CD14-positive monocyte (primary cell): ENCODE data around the gene SLC25A48. TPM values are rescaled to one million over a fixed set of nuclear protein-coding genes. Genes with fewer than 3 reads are reported as not detected.

Source experiments
- DNase-seq, 3 donors: peaks; one replicate each; pipeline ENCODE4 v3.0.0-alpha.2; 2011 to 2022
- H2AFZ ChIP-seq: 2 replicates; pipeline ENCODE4 v1.6.0; 2012; ENCODE audit warnings: mild to moderate bottlenecking, low read depth, low read length, inconsistent platforms; ENCODE audit not compliant: insufficient read depth, poor library complexity, severe bottlenecking
- H3K27ac ChIP-seq, 2 donors: 1 replicate in 1 of 2; 2 replicates in 1 of 2; pipeline ENCODE4 v1.5.1; 2012 to 2013; ENCODE audit warnings: low read length in 2 of 2, control low read depth in 1 of 2, inconsistent platforms in 1 of 2, low read depth in 1 of 2, mild to moderate bottlenecking in 1 of 2
- H3K27me3 ChIP-seq, 2 donors: one replicate each; pipeline versions ENCODE4 v1.6.0 to v1.6.1; 2011 to 2013; ENCODE audit warnings: low read length in 2 of 2; ENCODE audit not compliant: control insufficient read depth in 2 of 2, insufficient read depth in 2 of 2
- H3K36me3 ChIP-seq, 2 donors: replicated peaks in 1 of 2; 1 replicate in 1 of 2; 2 replicates in 1 of 2; pipeline versions ENCODE4 v1.5.1 to v1.6.1; 2012 to 2013; ENCODE audit warnings: low read length in 2 of 2, control low read depth in 1 of 2, inconsistent platforms in 1 of 2, mild to moderate bottlenecking in 1 of 2; ENCODE audit not compliant: insufficient read depth in 2 of 2, control insufficient read depth in 1 of 2
- H3K4me1 ChIP-seq, 2 donors: 1 replicate in 1 of 2; 2 replicates in 1 of 2; pipeline versions ENCODE4 v1.5.1 to v1.6.1; 2012 to 2013; ENCODE audit warnings: low read length in 2 of 2, control low read depth in 1 of 2, inconsistent platforms in 1 of 2, mild to moderate bottlenecking in 1 of 2, moderate library complexity in 1 of 2; ENCODE audit not compliant: insufficient read depth in 2 of 2, control insufficient read depth in 1 of 2
- H3K4me2 ChIP-seq: replicated peaks from 2 replicates; pipeline ENCODE3; 2012; ENCODE audit warnings: low read length, moderate library complexity, mild to moderate bottlenecking; ENCODE audit not compliant: poor library complexity, severe bottlenecking; ENCODE audit errors: extremely low read depth
- H3K4me3 ChIP-seq, 3 experiments: fragments of 200-600 bp in 1 of 3; sonication (generic) in 1 of 3; replicated peaks in 1 of 3; 1 replicate in 2 of 3; 2 replicates in 1 of 3; pipeline ENCODE4 v1.5.1; 2011 to 2013; ENCODE audit warnings: low read length in 3 of 3, mild to moderate bottlenecking in 3 of 3, control low read depth in 2 of 3, low read depth in 2 of 3, inconsistent platforms in 1 of 3, moderate library complexity in 1 of 3
- H3K79me2 ChIP-seq: 2 replicates; pipeline ENCODE4 v1.6.0; 2012; ENCODE audit warnings: mild to moderate bottlenecking, control low read depth, inconsistent platforms, low read length, moderate library complexity; ENCODE audit not compliant: insufficient read depth
- H3K9ac ChIP-seq: 2 replicates; pipeline ENCODE4 v1.6.0; 2017; ENCODE audit warnings: low read length, mild to moderate bottlenecking; ENCODE audit not compliant: insufficient read depth, poor library complexity, severe bottlenecking
- H3K9me3 ChIP-seq, 2 donors: replicated peaks in 1 of 2; 1 replicate in 1 of 2; 2 replicates in 1 of 2; pipeline versions ENCODE4 v1.5.1 to v1.6.1; 2012 to 2013; ENCODE audit warnings: low read length in 2 of 2, control low read depth in 1 of 2; ENCODE audit not compliant: control insufficient read depth in 1 of 2, insufficient read depth in 1 of 2
- H4K20me1 ChIP-seq: 2 replicates; pipeline ENCODE4 v1.6.0; 2012; ENCODE audit warnings: mild to moderate bottlenecking, low read length, control low read depth, moderate library complexity; ENCODE audit not compliant: insufficient read depth
- H3K27ac Mint-ChIP-seq, 7 donors: one replicate each; pipeline ENCODE4 v1.8.0; 2020; ENCODE audit warnings: mild to moderate bottlenecking in 7 of 7, mixed read lengths in 7 of 7, moderate library complexity in 6 of 7, inconsistent platforms in 2 of 7
- H3K27me3 Mint-ChIP-seq, 3 donors: one replicate each; pipeline ENCODE4 v1.8.0; 2021 to 2022; ENCODE audit warnings: low read depth in 3 of 3, mild to moderate bottlenecking in 3 of 3, mixed read lengths in 3 of 3, moderate library complexity in 3 of 3, inconsistent platforms in 1 of 3
- H3K36me3 Mint-ChIP-seq, 2 donors: one replicate each; pipeline ENCODE4 v1.8.0; 2020; ENCODE audit warnings: mixed read lengths in 2 of 2, inconsistent platforms in 1 of 2, mild to moderate bottlenecking in 1 of 2
- H3K4me1 Mint-ChIP-seq: one replicate; pipeline ENCODE4 v1.8.0; 2020; ENCODE audit warnings: mild to moderate bottlenecking, mixed read lengths
- H3K4me3 Mint-ChIP-seq, 2 donors: one replicate each; pipeline ENCODE4 v1.8.0; 2020; ENCODE audit warnings: mild to moderate bottlenecking in 2 of 2, mixed read lengths in 2 of 2, moderate library complexity in 1 of 2
- H3K9me3 Mint-ChIP-seq, 7 donors: one replicate each; pipeline ENCODE4 v1.8.0; 2020 to 2022; ENCODE audit warnings: mixed read lengths in 7 of 7, mild to moderate bottlenecking in 6 of 7, moderate library complexity in 6 of 7, inconsistent platforms in 2 of 7
- WGBS: methylation state at CpG from one replicate; pipeline ENCODE4 v1.1.5; 2013; ENCODE audit warnings: missing lambda C conversion rate; ENCODE audit not compliant: insufficient coverage; 5-methylcytosine and 5-hydroxymethylcytosine counted together
- intact Hi-C, 2 donors: fragments of 100-400 bp; cut with micrococcal nuclease; formaldehyde crosslinking; loops; one replicate each; pipeline versions ENCODE4 v1.15.0 to v1.15.1; 2023
- polyA plus RNA-seq, 3 donors: library from polyadenylated mRNA; depleted of rRNA in 1 of 3; unstranded in 2 of 3; stranded (reverse) in 1 of 3; fragments of 300-500 nt in 2 of 3; fragments of >200 nt in 1 of 3; fragmentation: Illumina TruSeq in 2 of 3; gene quantifications; 1 replicate in 2 of 3; 2 replicates in 1 of 3; pipeline ENCODE4 v1.2.3, GENCODE V29; 2012 to 2021
- TF ChIP-seq, protein P1 (sequence below): fragments of 200-600 bp; IDR thresholded peaks from one replicate; pipeline ENCODE4 v1.8.0; 2022; ENCODE audit warnings: antibody characterized with exemption, mild to moderate bottlenecking

The SLC25A48 gene
- polyA plus RNA-seq, 3 donors: not detected

DNA sequence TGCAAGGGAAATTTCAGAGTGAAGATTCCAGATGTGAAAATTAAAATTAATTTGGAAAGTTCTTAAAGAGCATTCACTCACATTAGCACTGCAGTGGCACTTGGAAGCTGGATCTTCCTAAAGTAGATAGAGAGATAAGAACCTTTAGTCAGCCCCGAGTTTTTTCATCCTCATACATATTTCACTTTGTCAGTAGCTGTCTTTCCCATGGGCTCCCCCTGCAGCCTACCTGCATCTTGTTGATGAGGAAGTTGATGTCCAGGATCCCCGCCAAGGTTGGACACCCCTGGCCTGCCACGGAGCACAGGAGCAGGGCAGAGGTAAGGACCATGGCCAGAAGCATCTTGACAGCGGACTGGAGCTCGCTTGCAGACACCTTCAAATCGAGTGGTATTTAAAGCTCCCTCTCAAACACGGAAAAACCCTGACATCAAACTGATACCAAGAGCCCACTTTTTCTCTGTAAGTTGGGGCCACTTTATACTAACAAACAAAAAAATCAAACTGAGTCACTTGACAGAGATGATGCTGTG, 61.1 kb downstream of the SLC25A48 start, which contains the start of gene IL9:
TSS of gene IL9 (minus strand) at position 368 of the 533 bp plus-strand sequence. CDS start at position 343, 25 bp downstream.
- Mint-ChIP-seq H3K4me1 (no peaks in the 10 kb centered on the region), H3K4me3 (peak within 1 kb of the TSS in 1 of 2 donors; percentile 36), H3K27me3 (peaks cover 18 to 45% (median 31%) of the 10 kb centered on the region in 3 donors), H3K9me3 (no peaks in the 10 kb centered on the region), H3K27ac (no peak within 1 kb of the TSS), H3K36me3 (no peaks in the 10 kb centered on the region)
- WGBS: 43% methylated on average over 1 of the region's 7 CpGs
- no peak within 1 kb of the TSS for H3K4me3 ChIP-seq
- H3K36me3 ChIP-seq: no peaks in the 10 kb centered on the region
- TF ChIP-seq, protein P1, sequence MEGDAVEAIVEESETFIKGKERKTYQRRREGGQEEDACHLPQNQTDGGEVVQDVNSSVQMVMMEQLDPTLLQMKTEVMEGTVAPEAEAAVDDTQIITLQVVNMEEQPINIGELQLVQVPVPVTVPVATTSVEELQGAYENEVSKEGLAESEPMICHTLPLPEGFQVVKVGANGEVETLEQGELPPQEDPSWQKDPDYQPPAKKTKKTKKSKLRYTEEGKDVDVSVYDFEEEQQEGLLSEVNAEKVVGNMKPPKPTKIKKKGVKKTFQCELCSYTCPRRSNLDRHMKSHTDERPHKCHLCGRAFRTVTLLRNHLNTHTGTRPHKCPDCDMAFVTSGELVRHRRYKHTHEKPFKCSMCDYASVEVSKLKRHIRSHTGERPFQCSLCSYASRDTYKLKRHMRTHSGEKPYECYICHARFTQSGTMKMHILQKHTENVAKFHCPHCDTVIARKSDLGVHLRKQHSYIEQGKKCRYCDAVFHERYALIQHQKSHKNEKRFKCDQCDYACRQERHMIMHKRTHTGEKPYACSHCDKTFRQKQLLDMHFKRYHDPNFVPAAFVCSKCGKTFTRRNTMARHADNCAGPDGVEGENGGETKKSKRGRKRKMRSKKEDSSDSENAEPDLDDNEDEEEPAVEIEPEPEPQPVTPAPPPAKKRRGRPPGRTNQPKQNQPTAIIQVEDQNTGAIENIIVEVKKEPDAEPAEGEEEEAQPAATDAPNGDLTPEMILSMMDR: no peak
- H2AFZ ChIP-seq: no peak within 1 kb of the TSS
- no peaks in the 10 kb centered on the region for H3K9me3 ChIP-seq
- no peak for DNase-seq
- no peaks in the 10 kb centered on the region for H3K79me2 ChIP-seq
- no peaks in the 10 kb centered on the region for H3K4me1 ChIP-seq
- no peak within 1 kb of the TSS for H3K9ac ChIP-seq
- H3K4me2 ChIP-seq: no peak within 1 kb of the TSS
- no peak within 1 kb of the TSS for H3K27ac ChIP-seq
- intact Hi-C loops: no loop called here
- peaks cover 19 to 21% of the 10 kb centered on the region in 2 donors for H3K27me3 ChIP-seq
- no peaks in the 10 kb centered on the region for H4K20me1 ChIP-seq

GRCh38 chr5:135898651-135899050, 64.2 kb downstream of the SLC25A48 start:
- H3K79me2 ChIP-seq: no peaks in the 10 kb centered on the region
- peaks cover 20 to 60% (median 25%) of the 10 kb centered on the region in 3 donors for H3K27me3 Mint-ChIP-seq
- no peaks in the 10 kb centered on the region for H3K4me1 Mint-ChIP-seq
- intact Hi-C loops: no loop called here
- H3K36me3 Mint-ChIP-seq: no peaks in the 10 kb centered on the region
- H3K4me3 ChIP-seq: no peak overlapping the region
- H3K4me3 Mint-ChIP-seq: no peak overlapping the region
- H4K20me1 ChIP-seq: no peaks in the 10 kb centered on the region
- TF ChIP-seq, protein P1: no peak
- no peak for DNase-seq
- 80% methylated on average over 1 of the region's 6 CpGs for WGBS
- H3K9me3 Mint-ChIP-seq: no peaks in the 10 kb centered on the region
- H3K4me2 ChIP-seq: no peak overlapping the region
- H2AFZ ChIP-seq: no peak overlapping the region
- H3K27ac Mint-ChIP-seq: no peak overlapping the region
- H3K9me3 ChIP-seq: no peaks in the 10 kb centered on the region
- H3K4me1 ChIP-seq: no peaks in the 10 kb centered on the region
- no peaks in the 10 kb centered on the region for H3K36me3 ChIP-seq
- H3K27ac ChIP-seq: no peak overlapping the region
- H3K27me3 ChIP-seq: peaks cover 26 to 31% of the 10 kb centered on the region in 2 donors
- no peak overlapping the region for H3K9ac ChIP-seq
